ENCODE data around the gene LRRC46. TPM values are rescaled to one million over a fixed set of nuclear protein-coding genes. Genes with fewer than 3 reads are reported as not detected.

The LRRC46 gene
- total and polyA plus RNA-seq, 9 of the 15 experiments (the other 6 are each of a cell fraction or from before 2014, with no cell fraction given), result 0.39 to 1.4 (median 0.53) TPM; not detected in 1

DNA sequence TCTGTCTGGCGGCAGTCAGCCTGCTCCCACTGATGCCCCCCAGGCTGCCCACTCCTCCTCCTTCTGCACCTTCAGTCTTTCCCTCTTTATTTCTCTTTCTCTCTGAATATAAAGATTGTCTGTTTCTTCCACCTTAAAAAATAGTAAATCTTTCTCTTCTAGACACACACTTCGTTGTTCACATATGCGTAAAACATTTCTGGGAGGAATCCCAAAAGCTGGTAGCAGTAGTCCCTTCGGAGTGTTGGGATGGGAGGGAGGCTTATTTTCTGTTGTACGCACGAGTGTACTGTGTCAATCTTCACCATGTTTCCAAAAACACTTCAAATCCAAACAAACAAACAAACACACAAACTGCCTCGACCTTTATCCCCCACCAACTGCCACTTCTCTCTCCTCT lies 19.8 kb upstream of the LRRC46 start:
- H3K27ac ChIP-seq (ENCODE audit: extremely low read depth, low read depth, low read length), result no peak overlapping the region
- in situ Hi-C loops (cut with MboI) (no loop called here), intact Hi-C loops (cut with micrococcal nuclease) (no loop called here)
- H3K4me3 ChIP-seq, result no peak overlapping the region
- no peaks in the 10 kb centered on the region for H3K9me3 ChIP-seq (replicated peaks; ENCODE audit: control insufficient read depth, insufficient read depth, low read depth, low read length)
- CTCF ChIA-PET (ENCODE audit: low intra/inter-chr PET ratio), result no interaction called here
- H4K20me1 ChIP-seq (replicated peaks; ENCODE audit: control insufficient read depth, insufficient read depth, low read length), result no peaks in the 10 kb centered on the region
- H3K36me3 ChIP-seq (ENCODE audit: control insufficient read depth, insufficient read depth, low read length), result peaks cover 46% of the 10 kb centered on the region; the same call in 2 of the 3 replicates
- H2AFZ ChIP-seq (ENCODE audit: low read depth, low read length), result no peak overlapping the region
- WGBS (ENCODE audit: insufficient coverage, low coverage, missing lambda C conversion rate), result 72% methylated on average over 7 of the region's 7 CpGs
- no peaks in the 10 kb centered on the region for H3K27me3 ChIP-seq (ENCODE audit: control insufficient read depth in 2 of 2, insufficient read depth in 2 of 2, low read length in 2 of 2)
- BruUV-seq (replicated peaks), result no TSS peak
- peaks cover 6% of the 10 kb centered on the region for H3K9me1 ChIP-seq (ENCODE audit: control insufficient read depth, insufficient read depth, low read length)
- peaks cover 22 to 39% of the 10 kb centered on the region in 2 experiments for H3K4me1 ChIP-seq (replicated peaks in 1 of 2; ENCODE audit: control insufficient read depth in 2 of 2, insufficient read depth in 2 of 2, low read length in 2 of 2)
- H3K4me2 ChIP-seq (ENCODE audit: insufficient read depth, low read length), result no peak overlapping the region
- ATAC-seq, result no peak
- no peaks in the 10 kb centered on the region for H3K79me2 ChIP-seq (ENCODE audit: control insufficient read depth, insufficient read depth, low read length)
- H3K9ac ChIP-seq (ENCODE audit: insufficient read depth in 1 of 2, low read depth in 2 of 2, low read length in 2 of 2), result no peak overlapping the region
- POLR2A ChIA-PET, result interaction anchor here (0.6 to 0.7 kb wide), 2 partner anchors 8 to 1500 kb away, joined by 3 read pairs; no protein-coding TSS in a partner anchor
- no peak for DNase-seq (ENCODE audit: extremely low read depth in 1 of 4, low spot score in 3 of 4)
- TF ChIP-seq CBX2 (IDR thresholded peaks at IDR 0.05; ENCODE audit: insufficient read depth, low read length, poor library complexity, severe bottlenecking) (no peak), NFRKB (IDR thresholded peaks at IDR 0.05; ENCODE audit: low read depth) (no peak), CTCFL (IDR thresholded peaks at IDR 0.05; ENCODE audit: borderline replicate concordance, insufficient read depth, low read depth, low read length, poor library complexity, severe bottlenecking) (no peak)
- FAIRE-seq, result no peak
